ACC112 (cell line): ENCODE results near the gene SPCS3.
"Not testable (repeated sequence)": the region's sequence is repeated elsewhere in the genome, so short reads cannot be mapped to it uniquely, and the experiment has no call there.

Experiments
- H2AFZ ChIP-seq: fragments of 200-600 bp; sonication (generic); one replicate; pipeline ENCODE4 v1.6.0; 2017; ENCODE audit warnings: antibody characterized with exemption, low read length; ENCODE audit not compliant: unreplicated experiment
- H3K27ac ChIP-seq: fragments of 200-600 bp; sonication (generic); 2 replicates; pipeline ENCODE4 v1.5.1; 2014; ENCODE audit warnings: low read depth, mild to moderate bottlenecking, antibody characterized with exemption, low read length, moderate library complexity
- H3K27me3 ChIP-seq: fragments of 200-600 bp; sonication (generic); 2 replicates; pipeline ENCODE4 v1.6.1; 2014; ENCODE audit warnings: mild to moderate bottlenecking, antibody characterized with exemption, low read length, moderate library complexity, mixed read lengths; ENCODE audit not compliant: insufficient read depth
- H3K36me3 ChIP-seq: fragments of 200-600 bp; sonication (generic); 2 replicates; pipeline ENCODE4 v1.6.1; 2016; ENCODE audit warnings: mild to moderate bottlenecking, antibody characterized with exemption, low read length, moderate library complexity, mixed read lengths; ENCODE audit not compliant: insufficient read depth
- H3K4me1 ChIP-seq: fragments of 200-600 bp; sonication (generic); one replicate; pipeline ENCODE4 v1.6.1; 2016; ENCODE audit warnings: low read length, mixed read lengths; ENCODE audit not compliant: insufficient read depth, unreplicated experiment, control insufficient read depth
- H3K4me3 ChIP-seq: fragments of 200-600 bp; sonication (generic); 2 replicates; pipeline ENCODE4 v1.5.1; 2014; ENCODE audit warnings: mild to moderate bottlenecking, low read depth, low read length
- H3K79me2 ChIP-seq: fragments of 200-600 bp; sonication (generic); one replicate; pipeline ENCODE4 v1.6.0; 2016; ENCODE audit warnings: low read length; ENCODE audit not compliant: control insufficient read depth, unreplicated experiment, insufficient read depth

SPCS3 gene

GRCh38 chr4:176288020-176288419 lies 31.7 kb upstream of the SPCS3 start:
- no peaks in the 10 kb centered on the region for H3K4me1 ChIP-seq
- H2AFZ ChIP-seq: no peak overlapping the region
- H3K27ac ChIP-seq: no peak overlapping the region
- no peaks in the 10 kb centered on the region for H3K79me2 ChIP-seq
- no peak overlapping the region for H3K4me3 ChIP-seq
- no peaks in the 10 kb centered on the region for H3K36me3 ChIP-seq
- H3K27me3 ChIP-seq: no peaks in the 10 kb centered on the region

- Histone ChIP-seq H3K27me3 (no peaks in the 10 kb centered on the region), H3K4me1 (no peaks in the 10 kb centered on the region), H3K36me3 (no peaks in the 10 kb centered on the region), H3K79me2 (no peaks in the 10 kb centered on the region), H2AFZ (no peak overlapping the region), H3K4me3 (no peak overlapping the region), H3K27ac (no peak overlapping the region)
Measured at GRCh38 chr4:176289561-176289960, 30.2 kb upstream of the SPCS3 start.

- H3K4me1 ChIP-seq: no peaks in the 10 kb centered on the region
- no peak overlapping the region for H2AFZ ChIP-seq
- no peak overlapping the region for H3K27ac ChIP-seq
- H3K36me3 ChIP-seq: no peaks in the 10 kb centered on the region
- no peak overlapping the region for H3K4me3 ChIP-seq
- no peaks in the 10 kb centered on the region for H3K79me2 ChIP-seq
- H3K27me3 ChIP-seq: no peaks in the 10 kb centered on the region
Measured at GRCh38 chr4:176290520-176290919, 29.2 kb upstream of the SPCS3 start.

- no peaks in the 10 kb centered on the region for H3K4me1 ChIP-seq
- H2AFZ ChIP-seq: no peak overlapping the region
- no peaks in the 10 kb centered on the region for H3K79me2 ChIP-seq
- no peaks in the 10 kb centered on the region for H3K36me3 ChIP-seq
- H3K27me3 ChIP-seq: no peaks in the 10 kb centered on the region
- no peak overlapping the region for H3K4me3 ChIP-seq
- no peak overlapping the region for H3K27ac ChIP-seq
Measured at GRCh38 chr4:176291748-176292147, 28.0 kb upstream of the SPCS3 start.

GRCh38 chr4:176292920-176293319 lies 26.8 kb upstream of the SPCS3 start:
- no peak overlapping the region for H2AFZ ChIP-seq
- no peaks in the 10 kb centered on the region for H3K27me3 ChIP-seq
- H3K4me3 ChIP-seq: no peak overlapping the region
- H3K4me1 ChIP-seq: no peaks in the 10 kb centered on the region
- no peaks in the 10 kb centered on the region for H3K36me3 ChIP-seq
- H3K27ac ChIP-seq: no peak overlapping the region
- no peaks in the 10 kb centered on the region for H3K79me2 ChIP-seq

GRCh38 chr4:176293660-176294059 lies 26.1 kb upstream of the SPCS3 start:
- Histone ChIP-seq H3K79me2 (no peaks in the 10 kb centered on the region), H3K27me3 (no peaks in the 10 kb centered on the region), H3K36me3 (no peaks in the 10 kb centered on the region), H3K4me1 (no peaks in the 10 kb centered on the region), H3K4me3 (no peak overlapping the region), H2AFZ (no peak overlapping the region), H3K27ac (no peak overlapping the region)

GRCh38 chr4:176295907-176296306 lies 23.9 kb upstream of the SPCS3 start:
- H2AFZ ChIP-seq, H3K4me3 ChIP-seq, H3K4me1 ChIP-seq, H3K27ac ChIP-seq, H3K27me3 ChIP-seq, H3K79me2 ChIP-seq, H3K36me3 ChIP-seq: not testable (repeated sequence)

- Histone ChIP-seq H3K27ac (no peak overlapping the region), H3K79me2 (no peaks in the 10 kb centered on the region), H3K27me3 (no peaks in the 10 kb centered on the region), H3K4me3 (no peak overlapping the region), H2AFZ (no peak overlapping the region), H3K4me1 (peaks cover 20% of the 10 kb centered on the region), H3K36me3 (no peaks in the 10 kb centered on the region)
Measured at GRCh38 chr4:176298664-176299063, 21.1 kb upstream of the SPCS3 start.

GRCh38 chr4:176300036-176300435 lies 19.7 kb upstream of the SPCS3 start:
- no peaks in the 10 kb centered on the region for H3K79me2 ChIP-seq
- no peaks in the 10 kb centered on the region for H3K27me3 ChIP-seq
- H3K27ac ChIP-seq: no peak overlapping the region

GRCh38 chr4:176300565-176300964 lies 19.2 kb upstream of the SPCS3 start:
- H3K27me3 ChIP-seq: no peaks in the 10 kb centered on the region
- H3K79me2 ChIP-seq: no peaks in the 10 kb centered on the region
- H3K27ac ChIP-seq: no peak overlapping the region

More at GRCh38 chr4:176300036-176300435, 19.7 kb upstream of the SPCS3 start:
- H3K36me3 ChIP-seq: no peaks in the 10 kb centered on the region
- H3K4me3 ChIP-seq: no peak overlapping the region
- H2AFZ ChIP-seq: no peak overlapping the region
- H3K4me1 ChIP-seq: peaks cover 20% of the 10 kb centered on the region

GRCh38 chr4:176302283-176303275 lies 17.2 kb upstream of the SPCS3 start:
- H3K4me1 ChIP-seq: peaks cover 20% of the 10 kb centered on the region
- no peak overlapping the region for H2AFZ ChIP-seq
- H3K79me2 ChIP-seq: no peaks in the 10 kb centered on the region
- no peaks in the 10 kb centered on the region for H3K36me3 ChIP-seq
- no peaks in the 10 kb centered on the region for H3K27me3 ChIP-seq
- no peak overlapping the region for H3K27ac ChIP-seq
- no peak overlapping the region; the same call in 1 of the 2 replicates for H3K4me3 ChIP-seq

More at GRCh38 chr4:176300565-176300964, 19.2 kb upstream of the SPCS3 start:
- Histone ChIP-seq H3K36me3 (no peaks in the 10 kb centered on the region), H3K4me3 (no peak overlapping the region), H2AFZ (no peak overlapping the region), H3K4me1 (peaks cover 20% of the 10 kb centered on the region)
